KG1 (cell line): ENCODE measurements around the gene LDLRAD3.
A peak's percentile ranks its signal among the peaks of the same experiment; 100 is the strongest.
"Not testable (repeated sequence)": the region's sequence is repeated elsewhere in the genome, so short reads cannot be mapped to it uniquely, and the experiment has no call there.

Source experiments
- DNase-seq: peaks from one replicate; lab custom pipeline; 2025; lab: John Stamatoyannopoulos, UW

Gene LDLRAD3

GRCh38 chr11:35943713-35944502 is at the start of gene LDLRAD3:
TSS of gene LDLRAD3 (plus strand) at chr11:35944062. CDS start at chr11:35944099, 37 bp downstream.
- DNase-seq, result no peak

GRCh38 chr11:35897019-35897418 is 46.8 kb upstream of the LDLRAD3 start:
- no peak for DNase-seq

DNA sequence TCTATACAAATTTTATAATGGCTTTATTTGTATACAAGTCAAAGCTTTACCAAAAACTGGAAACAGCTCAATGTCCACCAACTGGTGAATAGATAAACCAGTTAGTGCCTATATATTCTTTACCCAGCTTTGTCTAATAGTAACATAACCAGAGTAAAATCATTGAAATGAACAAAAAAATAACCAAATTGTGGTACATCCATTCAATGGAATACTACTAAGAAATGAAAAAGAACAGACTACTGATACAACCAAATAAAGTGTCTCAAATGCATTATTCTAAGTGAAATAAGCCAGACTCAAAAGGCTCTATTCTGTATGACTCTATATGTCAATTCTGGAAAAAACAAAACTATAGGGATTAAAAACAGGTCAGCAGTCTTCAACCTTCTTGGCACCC is 40.9 kb upstream of the LDLRAD3 start:
- DNase-seq, result no peak

- no peak for DNase-seq
Observed at GRCh38 chr11:35905646-35906276, 38.1 kb upstream of the LDLRAD3 start.

DNA sequence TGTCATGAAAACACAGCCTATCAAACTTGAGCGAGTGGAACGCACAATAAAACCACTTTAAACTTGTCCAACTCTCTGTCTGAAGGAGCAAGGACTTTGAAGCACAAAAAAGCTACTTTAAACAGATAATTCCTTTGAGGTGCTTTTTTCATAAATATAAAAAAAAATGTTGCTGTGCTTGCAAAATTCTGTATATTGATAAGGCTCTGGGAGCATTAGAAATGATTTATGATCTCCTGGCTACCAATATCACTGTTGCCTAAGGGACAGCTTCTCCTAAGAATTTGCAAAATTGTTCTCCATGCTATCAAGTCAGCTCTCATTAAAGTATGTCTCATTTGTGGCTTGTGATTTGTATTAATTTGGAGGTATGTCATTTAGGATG is 37.6 kb upstream of the LDLRAD3 start:
- no peak for DNase-seq

GRCh38 chr11:35906681-35907080 is 37.2 kb upstream of the LDLRAD3 start:
- DNase-seq, result no peak

DNA sequence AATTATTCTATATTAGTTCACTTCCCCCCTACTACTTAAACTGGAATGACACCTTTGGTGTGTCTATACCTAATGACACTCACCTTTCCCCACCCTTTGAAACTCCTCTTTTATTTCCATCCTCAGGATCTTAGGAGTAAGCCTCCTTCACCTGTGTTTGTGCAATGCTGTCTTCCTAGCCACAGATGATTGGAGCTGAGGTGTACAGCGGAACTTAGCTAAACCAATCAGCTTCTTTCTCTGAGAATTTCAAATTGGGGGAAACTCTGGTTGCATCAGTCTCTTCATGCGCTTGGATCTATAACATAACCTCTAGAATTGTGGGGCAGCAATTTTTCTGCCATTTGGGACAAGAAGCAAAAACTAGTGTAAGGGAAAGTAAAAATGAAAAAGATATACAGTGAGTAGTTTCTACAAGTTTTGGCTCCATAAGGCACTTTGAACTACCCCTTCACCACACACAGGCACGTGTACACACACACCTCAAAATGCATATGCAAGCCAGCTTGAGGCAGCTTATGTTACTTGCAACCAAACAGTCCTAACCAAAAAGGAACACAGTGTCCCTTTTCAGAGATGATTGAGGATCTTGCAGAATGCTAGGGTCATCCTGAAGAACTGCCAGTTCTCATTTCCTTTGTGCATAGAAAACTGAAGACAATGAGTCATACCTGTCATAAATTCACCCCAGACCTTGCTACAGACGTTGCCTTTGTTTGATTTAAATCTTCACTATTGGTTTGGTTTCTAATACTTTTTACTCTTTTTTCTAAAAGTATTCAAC is 36.0 kb upstream of the LDLRAD3 start:
- DNase-seq, result no peak

- DNase-seq, result not testable (repeated sequence)
Observed at GRCh38 chr11:35908432-35908771, 35.5 kb upstream of the LDLRAD3 start.

DNA sequence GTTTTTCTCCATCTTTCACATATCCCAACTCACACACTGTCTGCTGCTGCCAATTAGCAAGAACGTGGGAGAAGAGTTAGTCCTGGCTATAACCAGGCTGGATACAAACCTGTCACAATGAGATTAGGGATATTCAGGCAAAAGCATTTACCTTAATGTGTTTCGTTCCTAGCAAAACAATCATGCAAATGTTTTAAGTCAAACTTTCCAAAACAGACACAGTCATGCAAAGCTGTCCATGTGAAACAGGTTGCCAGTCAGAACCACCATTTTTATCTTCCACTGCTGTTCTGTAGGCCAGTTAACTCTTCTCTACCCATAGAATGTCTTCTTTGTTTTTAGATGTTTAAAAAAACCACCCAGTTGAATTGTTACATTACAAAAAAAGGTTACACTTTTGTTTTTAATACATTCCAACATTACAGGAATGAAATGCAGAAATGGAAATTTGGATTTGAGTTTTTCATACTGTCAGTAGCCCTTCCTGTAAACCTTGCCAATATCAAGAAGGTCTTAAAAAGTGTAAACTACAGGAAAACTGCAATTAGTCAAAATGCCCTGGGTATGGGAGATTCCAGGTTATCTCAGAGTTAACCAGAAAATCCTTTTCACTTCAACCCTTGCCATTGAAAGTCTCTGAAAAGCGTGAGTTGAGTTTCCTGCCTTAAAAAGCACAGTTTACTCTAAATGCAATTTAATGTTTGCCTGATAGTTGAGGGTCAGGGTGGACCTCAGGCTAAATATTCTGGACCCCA is 34.2 kb upstream of the LDLRAD3 start:
- DNase-seq, result no peak

- no peak for DNase-seq
Observed at GRCh38 chr11:35911013-35911412, 32.8 kb upstream of the LDLRAD3 start.

- DNase-seq, result no peak
Observed at GRCh38 chr11:35911616-35912165, 32.2 kb upstream of the LDLRAD3 start.

DNA sequence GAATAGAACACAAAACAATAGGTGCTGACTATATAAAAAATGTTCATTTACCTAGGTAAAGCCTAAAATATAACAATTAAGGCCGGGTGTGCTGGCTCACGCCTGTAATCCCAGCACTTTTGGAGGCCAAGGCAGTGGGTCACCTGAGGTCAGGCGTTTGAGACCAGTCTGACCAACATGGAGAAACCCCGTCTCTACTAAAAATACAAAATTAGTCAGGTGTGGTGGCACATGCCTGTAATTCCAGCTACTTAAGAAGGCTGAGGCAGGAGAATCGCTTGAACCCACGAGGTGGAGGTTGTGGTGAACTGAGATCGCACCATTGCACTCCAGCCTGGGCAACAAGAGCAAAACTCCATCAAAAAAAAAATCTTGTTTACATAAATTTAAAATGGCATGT is 31.4 kb upstream of the LDLRAD3 start:
- not testable (repeated sequence) for DNase-seq

- no peak for DNase-seq
Observed at GRCh38 chr11:35912883-35913624, 30.8 kb upstream of the LDLRAD3 start.

DNA sequence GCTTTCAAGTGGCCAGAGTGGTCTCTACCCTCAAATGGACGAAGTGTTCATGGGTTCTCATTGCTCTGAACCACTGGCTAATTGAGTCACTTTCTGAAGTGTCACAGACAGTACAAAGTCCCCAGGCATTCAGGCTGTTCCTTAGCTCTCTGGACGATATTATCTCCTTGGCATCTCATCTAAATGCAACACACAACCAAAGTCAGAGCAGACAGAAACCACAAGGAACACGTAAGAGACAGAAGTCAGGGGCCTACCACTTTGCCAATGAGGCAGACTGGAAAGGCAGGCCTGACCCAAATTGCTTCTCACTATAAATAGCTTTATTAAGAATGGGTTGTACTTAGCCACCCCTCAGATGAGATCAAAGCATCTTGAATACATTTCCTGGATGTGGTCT is 29.0 kb upstream of the LDLRAD3 start:
- peak; percentile 16 for DNase-seq

GRCh38 chr11:35916270-35916669 is 27.6 kb upstream of the LDLRAD3 start:
- DNase-seq, result no peak

GRCh38 chr11:35917676-35918075 is 26.2 kb upstream of the LDLRAD3 start:
- DNase-seq, result no peak

GRCh38 chr11:35918716-35919115 is 25.1 kb upstream of the LDLRAD3 start:
- no peak for DNase-seq

GRCh38 chr11:35919244-35919643 is 24.6 kb upstream of the LDLRAD3 start:
- no peak for DNase-seq

GRCh38 chr11:35923452-35923851 is 20.4 kb upstream of the LDLRAD3 start:
- DNase-seq, result no peak

DNA sequence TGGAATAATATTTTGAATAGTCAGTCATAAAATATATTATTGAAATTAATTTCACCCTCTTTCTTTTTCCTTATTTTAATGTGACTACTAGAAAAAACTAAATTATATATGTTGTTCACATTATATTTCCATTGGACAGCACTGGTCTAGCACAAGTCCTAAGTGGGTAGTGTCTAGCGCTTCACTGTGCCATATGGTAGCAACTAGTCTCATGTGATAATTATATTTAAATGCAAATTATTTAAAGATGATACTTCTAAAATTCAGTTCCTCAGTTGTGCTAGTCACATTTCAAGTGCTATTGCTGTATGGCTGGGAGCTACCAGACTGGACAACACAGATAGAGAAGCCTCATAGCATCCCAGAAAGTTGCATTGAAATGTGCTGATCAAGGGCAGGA is 19.1 kb upstream of the LDLRAD3 start:
- no peak for DNase-seq

GRCh38 chr11:35927104-35927503 is 16.8 kb upstream of the LDLRAD3 start:
- no peak for DNase-seq
